Keratinocyte (primary cell): ENCODE data around the gene TOMT. TPM values are rescaled to one million over a fixed set of nuclear protein-coding genes. Genes with fewer than 3 reads are reported as not detected.
A peak's percentile ranks its signal among the peaks of the same experiment; 100 is the strongest.
"Not testable (repeated sequence)": the region's sequence is repeated elsewhere in the genome, so short reads cannot be mapped to it uniquely, and the experiment has no call there.

Source experiments
- DNase-seq: peaks from one replicate; pipeline ENCODE4 v3.0.0-alpha.2; 2011; ENCODE audit warnings: low read depth, missing footprints, low spot score
- FAIRE-seq: peaks from 2 replicates; lab custom pipeline; 2011; peaks lifted over from hg19 to GRCh38; lab: Jason Lieb, UNC
- H2AFZ ChIP-seq: 2 replicates; pipeline ENCODE4 v1.6.0; 2012; ENCODE audit warnings: low read length, control low read depth, inconsistent platforms; ENCODE audit not compliant: control insufficient read depth
- H3K27ac ChIP-seq: 2 replicates; pipeline ENCODE4 v1.5.1; 2011; ENCODE audit warnings: low read length; ENCODE audit not compliant: control insufficient read depth, insufficient read depth
- H3K27me3 ChIP-seq: 3 replicates; pipeline ENCODE4 v1.6.0; 2011; ENCODE audit warnings: low read length; ENCODE audit not compliant: control insufficient read depth, insufficient read depth; ENCODE audit errors: extremely low read depth
- H3K36me3 ChIP-seq, 2 experiments: 2 replicates in 1 of 2; 3 replicates in 1 of 2; pipeline ENCODE4 v1.5.1; 2011; ENCODE audit warnings: low read length in 2 of 2, mild to moderate bottlenecking in 1 of 2; ENCODE audit not compliant: control insufficient read depth in 2 of 2, insufficient read depth in 2 of 2; ENCODE audit errors: extremely low read depth in 1 of 2
- H3K4me1 ChIP-seq: 3 replicates; pipeline ENCODE4 v1.5.1; 2011; ENCODE audit warnings: low read length; ENCODE audit not compliant: control insufficient read depth, insufficient read depth; ENCODE audit errors: extremely low read depth
- H3K4me2 ChIP-seq: 3 replicates; pipeline ENCODE4 v1.6.0; 2011; ENCODE audit warnings: low read depth, low read length; ENCODE audit not compliant: control insufficient read depth, insufficient read depth; ENCODE audit errors: extremely low read depth
- H3K4me3 ChIP-seq, 3 experiments: fragments of 200-600 bp in 1 of 3; sonication (generic) in 1 of 3; 2 replicates in 2 of 3; 3 replicates in 1 of 3; pipeline ENCODE4 v1.5.1; 2011 to 2016; ENCODE audit warnings: low read length in 3 of 3, mild to moderate bottlenecking in 3 of 3, control low read depth in 2 of 3, inconsistent platforms in 1 of 3, low read depth in 1 of 3, mixed read lengths in 1 of 3, mixed run types in 1 of 3, moderate library complexity in 1 of 3; ENCODE audit not compliant: control insufficient read depth in 2 of 3, insufficient read depth in 2 of 3; ENCODE audit errors: extremely low read depth in 1 of 3
- H3K79me2 ChIP-seq: 2 replicates; pipeline ENCODE4 v1.6.0; 2012; ENCODE audit warnings: low read length; ENCODE audit not compliant: control insufficient read depth, insufficient read depth
- H3K9ac ChIP-seq: 3 replicates; pipeline ENCODE4 v1.6.0; 2011; ENCODE audit warnings: low read length; ENCODE audit not compliant: control insufficient read depth, insufficient read depth; ENCODE audit errors: extremely low read depth
- H3K9me1 ChIP-seq: 3 replicates; pipeline ENCODE4 v1.6.0; 2011; ENCODE audit warnings: low read length; ENCODE audit not compliant: control insufficient read depth, insufficient read depth; ENCODE audit errors: extremely low read depth
- H3K9me3 ChIP-seq: 2 replicates; pipeline ENCODE4 v1.5.1; 2012; ENCODE audit warnings: low read depth, low read length; ENCODE audit not compliant: control insufficient read depth
- H4K20me1 ChIP-seq: 3 replicates; pipeline ENCODE4 v1.6.0; 2011; ENCODE audit warnings: low read length; ENCODE audit not compliant: control insufficient read depth, insufficient read depth; ENCODE audit errors: extremely low read depth
- CTCF ChIP-seq, 3 experiments: IDR thresholded peaks in 1 of 3; conservative IDR thresholded peaks in 1 of 3; optimal IDR thresholded peaks in 1 of 3; 2 replicates in 2 of 3; 3 replicates in 1 of 3; pipeline versions ENCODE3 to v1.5.1; 2011; ENCODE audit warnings: low read length in 3 of 3, mild to moderate bottlenecking in 3 of 3, moderate library complexity in 2 of 3, control low read depth in 1 of 3, inconsistent platforms in 1 of 3; ENCODE audit not compliant: insufficient read depth in 2 of 3; ENCODE audit errors: extremely low read depth in 1 of 3
- EZH2 ChIP-seq: IDR thresholded peaks from one replicate; pipeline ENCODE4 v1.6.1; 2012; ENCODE audit warnings: inconsistent platforms, mild to moderate bottlenecking, low read length, moderate library complexity
- dilution Hi-C: fragments of 300-500 bp; cut with MboI; formaldehyde crosslinking; loops from one replicate; pipeline ENCODE4 v1.7.0; 2020; ENCODE audit warnings: low sequenced_read_pairs; ENCODE audit not compliant: extremely low pct_ligation_motif_present
- polyA plus RNA-seq, 5 experiments: library from polyadenylated mRNA; depleted of rRNA in 3 of 5; stranded (reverse) in 3 of 5; stranded (forward) in 1 of 5; unstranded in 1 of 5; fragments of >200 nt; gene quantifications; 1 replicate in 1 of 5; 2 replicates in 3 of 5; 3 replicates in 1 of 5; pipeline versions ENCODE4 v1.2.1 to v1.2.3, GENCODE V29; 2011 to 2012; ENCODE audit warnings: missing spikeins in 2 of 5, low read depth in 1 of 5, low replicate concordance in 1 of 5

Gene TOMT
- polyA plus RNA-seq, 1 donor (not counting 4 experiments of a cell fraction or from before 2014, with no cell fraction given) = not detected

GRCh38 chr11:72140661-72141060, 34.9 kb downstream of the TOMT start:
- Histone ChIP-seq H3K4me1 (peaks cover 54% of the 10 kb centered on the region), H3K9me1 (no peaks in the 10 kb centered on the region), H3K79me2 (no peaks in the 10 kb centered on the region), H3K27me3 (no peaks in the 10 kb centered on the region), H2AFZ (no peak overlapping the region), H3K9me3 (no peaks in the 10 kb centered on the region), H3K36me3 (peaks cover 7 to 11% of the 10 kb centered on the region in 2 experiments), H3K4me2 (peak overlapping the region; percentile 20), H3K4me3 (peak overlapping the region in 1 of 3 experiments; percentile 5), H3K27ac (peak overlapping the region; percentile 64), H3K9ac (peak overlapping the region; percentile 44), H4K20me1 (no peaks in the 10 kb centered on the region)
- FAIRE-seq = no peak
- dilution Hi-C loops = no loop called here
- DNase-seq = no peak
- TF ChIP-seq CTCF (optimal IDR thresholded peaks at IDR 0.05 in 1 of 3, IDR thresholded peaks at IDR 0.05 in 1 of 3, conservative IDR thresholded peaks at IDR 0.05 in 1 of 3; ENCODE audit: extremely low read depth in 1 of 3, insufficient read depth in 2 of 3, low read length in 3 of 3) (no peak), EZH2 (no peak)

- Histone ChIP-seq H3K36me3 (peaks cover 7 to 11% of the 10 kb centered on the region in 2 experiments), H3K27ac (peak overlapping the region; percentile 84), H3K4me3 (peak overlapping the region in 1 of 3 experiments; percentile 9), H3K4me1 (peaks cover 54% of the 10 kb centered on the region), H3K79me2 (no peaks in the 10 kb centered on the region), H3K9ac (peak overlapping the region; percentile 65), H3K9me1 (no peaks in the 10 kb centered on the region), H3K27me3 (no peaks in the 10 kb centered on the region), H3K9me3 (no peaks in the 10 kb centered on the region), H3K4me2 (peak overlapping the region; percentile 74), H4K20me1 (no peaks in the 10 kb centered on the region), H2AFZ (no peak overlapping the region)
- dilution Hi-C loops = no loop called here
- FAIRE-seq (peak; percentile 92), DNase-seq (peak; percentile 61)
- TF ChIP-seq CTCF (optimal IDR thresholded peaks at IDR 0.05 in 1 of 3, IDR thresholded peaks at IDR 0.05 in 1 of 3, conservative IDR thresholded peaks at IDR 0.05 in 1 of 3; ENCODE audit: extremely low read depth in 1 of 3, insufficient read depth in 2 of 3, low read length in 3 of 3) (no peak), EZH2 (no peak)
Observed at GRCh38 chr11:72141066-72141465, 35.3 kb downstream of the TOMT start.

- H3K9me3 ChIP-seq, H3K27me3 ChIP-seq, dilution Hi-C loops, H3K4me3 ChIP-seq, H3K79me2 ChIP-seq, H4K20me1 ChIP-seq, H3K9me1 ChIP-seq, FAIRE-seq, H2AFZ ChIP-seq: not testable (repeated sequence)
- peak overlapping the region; percentile 84 for H3K27ac ChIP-seq
- H3K4me2 ChIP-seq = peak overlapping the region; percentile 74
- peaks cover 13 to 15% of the 10 kb centered on the region in 2 experiments for H3K36me3 ChIP-seq
- H3K4me1 ChIP-seq = peaks cover 50% of the 10 kb centered on the region
- DNase-seq = peak; percentile 67
- peak overlapping the region; percentile 65 for H3K9ac ChIP-seq
Observed at GRCh38 chr11:72142086-72142485, 36.4 kb downstream of the TOMT start.

- peaks cover 16% of the 10 kb centered on the region in 2 experiments for H3K36me3 ChIP-seq
- H3K79me2 ChIP-seq, H2AFZ ChIP-seq, H3K9me3 ChIP-seq, H3K9ac ChIP-seq, dilution Hi-C loops, DNase-seq, H3K4me3 ChIP-seq, H3K27me3 ChIP-seq, H3K9me1 ChIP-seq, H4K20me1 ChIP-seq: not testable (repeated sequence)
- peak; percentile 100 for FAIRE-seq
- peaks cover 47% of the 10 kb centered on the region for H3K4me1 ChIP-seq
- H3K4me2 ChIP-seq = peak overlapping the region; percentile 74
- peak overlapping the region; percentile 84 for H3K27ac ChIP-seq
Observed at GRCh38 chr11:72142543-72142942, 36.8 kb downstream of the TOMT start.
